ENCODE measurements around the gene TRIM75.
"Not testable (repeated sequence)": the region's sequence is repeated elsewhere in the genome, so short reads cannot be mapped to it uniquely, and the experiment has no call there.

The TRIM75 gene

GRCh38 chr4:165079476-165079875 lies 25.8 kb downstream of the TRIM75 start:
- Histone ChIP-seq H3K27me3 (ENCODE audit: insufficient read depth, low read depth, severe bottlenecking) (no peaks in the 10 kb centered on the region), H3K9me3 (ENCODE audit: severe bottlenecking) (no peaks in the 10 kb centered on the region), H3K4me3 (ENCODE audit: low read depth, low read length) (no peak overlapping the region), H3K27ac (no peak overlapping the region), H3K36me3 (peaks cover 18% of the 10 kb centered on the region)
- no peak for DNase-seq
- TF ChIP-seq CTCF (IDR thresholded peaks at IDR 0.05; ENCODE audit: low read depth, low read length) = no peak

- H3K4me3 ChIP-seq (ENCODE audit: low read depth, low read length); DNase-seq; H3K27ac ChIP-seq; H3K27me3 ChIP-seq (ENCODE audit: insufficient read depth, low read depth, severe bottlenecking); H3K9me3 ChIP-seq (ENCODE audit: severe bottlenecking): not testable (repeated sequence)
- H3K36me3 ChIP-seq = peaks cover 40% of the 10 kb centered on the region
These were observed 31.1 kb downstream of the TRIM75 start for GRCh38 chr4:165084787-165085186.

- Histone ChIP-seq H3K27me3 (ENCODE audit: insufficient read depth, low read depth, severe bottlenecking) (no peaks in the 10 kb centered on the region), H3K4me3 (ENCODE audit: low read depth, low read length) (no peak overlapping the region), H3K36me3 (peaks cover 41% of the 10 kb centered on the region), H3K9me3 (ENCODE audit: severe bottlenecking) (peaks cover 3% of the 10 kb centered on the region), H3K27ac (no peak overlapping the region)
- no peak for TF ChIP-seq CTCF (IDR thresholded peaks at IDR 0.05; ENCODE audit: low read depth, low read length)
- no peak for DNase-seq
These were observed 32.3 kb downstream of the TRIM75 start for GRCh38 chr4:165085946-165086345.

- TF ChIP-seq CTCF (IDR thresholded peaks at IDR 0.05; ENCODE audit: low read depth, low read length) = no peak
- Histone ChIP-seq H3K27me3 (ENCODE audit: insufficient read depth, low read depth, severe bottlenecking) (no peaks in the 10 kb centered on the region), H3K4me3 (ENCODE audit: low read depth, low read length) (no peak overlapping the region), H3K36me3 (peaks cover 46% of the 10 kb centered on the region), H3K9me3 (ENCODE audit: severe bottlenecking) (peaks cover 3% of the 10 kb centered on the region), H3K27ac (no peak overlapping the region)
- DNase-seq = no peak
These were observed 34.7 kb downstream of the TRIM75 start for GRCh38 chr4:165088366-165088765.

- not testable (repeated sequence) for H3K9me3 ChIP-seq (ENCODE audit: severe bottlenecking); H3K4me3 ChIP-seq (ENCODE audit: low read depth, low read length); H3K27ac ChIP-seq; H3K27me3 ChIP-seq (ENCODE audit: insufficient read depth, low read depth, severe bottlenecking); DNase-seq
- peaks cover 31% of the 10 kb centered on the region for H3K36me3 ChIP-seq
These were observed 38.5 kb downstream of the TRIM75 start for GRCh38 chr4:165092187-165092586.

GRCh38 chr4:165094873-165095272 lies 41.2 kb downstream of the TRIM75 start:
- H3K27ac ChIP-seq = no peak overlapping the region
- no peak for DNase-seq
- no peak overlapping the region for H3K4me3 ChIP-seq (ENCODE audit: low read depth, low read length)
- peaks cover 27% of the 10 kb centered on the region for H3K36me3 ChIP-seq
- H3K27me3 ChIP-seq (ENCODE audit: insufficient read depth, low read depth, severe bottlenecking) = no peaks in the 10 kb centered on the region
- H3K9me3 ChIP-seq (ENCODE audit: severe bottlenecking) = no peaks in the 10 kb centered on the region
- no peak for TF ChIP-seq CTCF (IDR thresholded peaks at IDR 0.05; ENCODE audit: low read depth, low read length)

- Histone ChIP-seq H3K4me3 (ENCODE audit: low read depth, low read length) (no peak overlapping the region), H3K36me3 (peaks cover 27% of the 10 kb centered on the region), H3K27ac (no peak overlapping the region), H3K9me3 (ENCODE audit: severe bottlenecking) (no peaks in the 10 kb centered on the region), H3K27me3 (ENCODE audit: insufficient read depth, low read depth, severe bottlenecking) (no peaks in the 10 kb centered on the region)
- TF ChIP-seq CTCF (IDR thresholded peaks at IDR 0.05; ENCODE audit: low read depth, low read length) = no peak
- DNase-seq = no peak
These were observed 41.6 kb downstream of the TRIM75 start for GRCh38 chr4:165095291-165095690.
